H4 (cell line): ENCODE data around the gene ACD. TPM values are rescaled to one million over a fixed set of nuclear protein-coding genes. Genes with fewer than 3 reads are reported as not detected.

ENCODE experiments used
- DNase-seq: peaks from one replicate; pipeline ENCODE4 v3.0.0-alpha.2; 2015; ENCODE audit warnings: low spot score
- total RNA-seq: library from RNA; depleted of rRNA; stranded (reverse); fragments of >200 nt; shearing (Covaris generic); gene quantifications from 2 replicates; pipeline ENCODE4 v1.2.3, GENCODE V29; 2014

Gene ACD
- total RNA-seq, 1 experiment from 2014 or later: 29.1 TPM

DNA sequence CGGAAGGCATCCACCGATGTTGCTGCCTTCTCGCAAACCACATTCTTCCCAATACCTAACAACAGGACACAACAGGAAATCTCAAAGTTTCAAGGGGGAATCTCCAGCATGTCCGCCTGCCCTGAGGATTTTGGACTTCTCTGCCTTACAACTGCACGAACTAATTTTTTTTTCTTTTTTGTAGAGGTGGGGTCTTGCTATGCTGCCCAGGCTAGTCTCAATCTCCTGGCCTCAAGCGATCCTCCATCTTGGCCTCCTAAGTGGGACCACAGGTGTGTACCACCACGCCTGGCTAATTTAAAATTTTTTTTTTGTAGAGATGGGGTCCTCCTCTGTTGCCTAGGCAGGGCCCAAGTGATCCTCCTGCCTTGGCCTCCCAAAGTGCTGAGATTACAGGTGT, 15.9 kb upstream of the ACD start:
- DNase-seq: no peak

DNA sequence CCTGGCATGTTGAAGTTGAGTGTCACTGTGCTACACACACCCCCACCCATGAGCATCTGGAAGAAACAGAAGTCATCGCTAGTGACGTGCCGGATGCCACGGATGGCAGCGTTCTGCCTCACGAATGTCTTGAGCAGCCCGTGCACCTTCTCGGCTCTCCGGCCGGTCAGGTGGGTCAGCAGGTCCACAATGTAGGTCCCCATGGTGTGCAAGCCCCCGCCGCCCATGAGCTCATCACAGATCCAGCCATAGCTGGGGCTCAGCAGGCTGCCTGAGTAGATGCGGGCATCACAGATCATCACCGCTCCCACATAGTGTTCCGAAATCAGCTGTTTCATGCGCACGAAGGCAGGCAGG, 15.5 kb upstream of the ACD start:
- no peak for DNase-seq

DNA sequence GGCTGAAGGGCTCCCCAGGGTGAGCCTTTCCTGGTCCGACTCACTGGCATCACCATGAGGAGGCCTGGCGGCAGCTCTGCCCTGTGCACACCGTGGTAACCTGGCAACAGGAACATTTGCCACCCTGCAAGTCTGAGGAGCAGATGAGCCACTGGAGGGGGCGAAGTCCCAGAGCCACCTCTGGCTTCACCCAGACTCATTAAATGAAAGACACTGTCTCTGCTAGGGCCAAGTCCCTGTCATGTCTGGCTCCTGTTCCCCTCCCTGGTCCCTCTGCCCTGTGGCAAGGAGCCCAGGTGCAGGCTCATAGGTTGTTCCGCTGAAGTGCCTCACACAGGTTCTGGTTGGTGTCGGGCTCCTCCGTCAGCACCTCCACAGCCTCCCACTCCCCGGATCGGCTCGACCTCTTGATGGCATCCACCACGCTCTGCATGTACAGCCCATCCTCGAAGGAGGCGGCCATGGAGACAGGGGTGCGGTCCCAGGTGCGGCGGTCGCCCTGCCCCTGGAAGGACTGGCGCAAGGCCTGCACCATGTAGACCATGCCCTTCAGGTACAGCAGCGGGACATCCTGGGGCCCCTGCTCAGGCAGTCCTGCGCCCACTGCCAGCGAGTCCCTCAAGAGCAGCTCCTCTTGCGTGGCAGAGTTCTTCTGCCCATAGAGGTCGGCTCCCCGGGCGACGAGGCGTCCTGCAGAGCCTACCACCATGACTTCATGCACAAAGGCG, 15.0 kb upstream of the ACD start:
- no peak for DNase-seq

DNA sequence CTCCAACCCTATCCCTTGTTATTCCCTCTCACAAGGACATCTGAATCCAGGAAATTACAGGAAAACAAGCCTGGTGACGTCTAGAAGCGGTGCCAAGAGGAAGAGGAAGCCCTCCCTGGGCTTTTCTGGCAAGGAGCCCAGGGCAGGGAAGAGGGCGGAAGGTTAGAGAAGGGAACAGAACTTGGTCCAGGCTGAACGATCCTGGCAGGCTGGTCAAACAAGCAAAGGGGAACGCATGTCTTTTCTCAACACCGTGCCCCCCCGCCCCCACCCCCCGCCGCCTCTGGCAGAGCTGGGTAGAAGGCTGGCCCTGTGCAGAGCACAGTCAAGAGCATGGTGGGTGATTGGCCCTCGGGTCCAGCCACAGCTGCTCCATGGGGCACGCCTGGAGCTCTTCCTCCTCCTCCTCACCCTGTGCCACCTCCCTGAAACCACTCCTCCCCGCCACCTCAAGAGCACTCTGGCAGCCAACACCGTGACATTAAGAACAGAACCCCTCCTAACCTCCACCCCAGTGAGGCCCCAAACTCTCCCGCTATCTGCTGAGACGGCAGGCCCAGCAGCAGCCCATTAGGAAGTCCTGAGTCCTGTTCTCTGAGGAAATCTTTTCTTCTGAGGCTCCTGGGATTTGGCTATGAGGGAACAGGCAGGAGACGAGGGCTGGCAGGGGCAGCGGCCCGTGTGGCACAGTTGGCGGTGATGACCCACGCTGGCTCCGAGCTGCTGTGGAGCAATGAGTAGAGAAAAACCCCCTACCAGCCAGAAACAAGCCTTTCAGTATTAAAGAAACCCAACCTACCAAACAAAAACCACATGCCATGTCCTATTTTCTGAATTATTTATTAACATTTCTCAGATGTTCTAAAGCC, 13.9 kb upstream of the ACD start:
- no peak for DNase-seq

DNA sequence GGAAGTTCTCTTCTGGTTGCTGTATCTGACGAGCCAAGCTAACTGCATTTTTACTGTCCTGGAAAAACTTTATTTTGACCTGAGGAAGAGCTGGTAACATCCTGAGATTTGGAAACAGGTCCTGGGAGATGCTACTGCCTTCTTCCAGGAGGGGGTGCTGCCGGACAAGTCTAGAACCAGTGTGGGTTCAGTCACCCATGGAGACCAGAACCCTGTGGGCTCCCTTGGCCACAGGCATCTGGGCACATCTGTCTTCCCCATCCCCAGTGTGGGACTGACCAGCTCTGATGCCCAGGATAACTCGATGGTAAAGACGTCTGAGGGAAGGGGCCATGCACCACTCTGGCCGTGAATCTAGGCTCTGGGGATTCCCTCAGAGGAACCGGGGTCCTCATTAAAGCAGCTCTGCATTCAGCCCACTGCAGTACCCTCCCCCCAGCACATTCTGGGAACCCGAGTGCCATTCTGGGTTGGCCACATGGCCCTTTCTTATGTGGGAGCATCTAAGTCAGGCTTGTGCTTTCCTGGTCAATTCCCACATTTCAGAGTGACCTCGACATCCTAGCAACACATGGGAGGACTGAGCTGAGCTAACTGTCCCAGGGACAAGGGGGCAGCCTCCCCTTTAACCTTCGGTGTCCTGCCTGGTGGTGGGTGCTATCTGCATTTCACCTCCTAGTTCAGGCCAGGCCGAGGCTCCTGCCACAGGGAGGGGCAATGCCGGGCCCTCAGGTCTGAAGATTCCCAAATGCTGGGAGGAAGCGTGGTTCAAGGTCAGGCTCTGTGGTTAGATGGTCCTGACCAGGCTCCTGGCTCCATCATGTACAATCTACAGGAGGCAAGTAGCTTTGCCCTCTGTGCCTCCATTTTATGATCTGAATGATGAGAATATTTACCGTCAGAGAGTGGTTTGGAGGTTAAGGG, 12.9 kb upstream of the ACD start:
- peak; percentile 57 for DNase-seq

DNA sequence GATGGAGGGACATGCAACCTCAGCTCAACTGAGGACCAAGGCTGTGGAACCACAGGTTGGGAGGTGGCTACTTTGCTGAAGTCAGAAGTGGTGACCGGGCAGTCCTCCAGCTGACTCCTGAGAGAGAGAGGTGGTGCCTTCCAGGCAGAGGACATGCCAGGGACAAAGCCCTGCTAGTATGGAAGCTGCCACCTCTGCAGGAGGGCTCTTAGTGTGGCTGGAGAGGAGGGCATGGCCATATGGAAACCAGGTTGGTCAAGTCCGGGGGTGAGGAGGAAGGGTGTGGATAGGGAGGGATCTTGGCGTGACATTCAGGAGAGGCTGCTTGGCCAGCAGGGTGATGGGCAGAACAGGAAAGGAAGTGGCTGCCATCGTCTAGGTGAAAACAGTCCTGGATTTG, 12.2 kb upstream of the ACD start:
- DNase-seq: no peak

DNA sequence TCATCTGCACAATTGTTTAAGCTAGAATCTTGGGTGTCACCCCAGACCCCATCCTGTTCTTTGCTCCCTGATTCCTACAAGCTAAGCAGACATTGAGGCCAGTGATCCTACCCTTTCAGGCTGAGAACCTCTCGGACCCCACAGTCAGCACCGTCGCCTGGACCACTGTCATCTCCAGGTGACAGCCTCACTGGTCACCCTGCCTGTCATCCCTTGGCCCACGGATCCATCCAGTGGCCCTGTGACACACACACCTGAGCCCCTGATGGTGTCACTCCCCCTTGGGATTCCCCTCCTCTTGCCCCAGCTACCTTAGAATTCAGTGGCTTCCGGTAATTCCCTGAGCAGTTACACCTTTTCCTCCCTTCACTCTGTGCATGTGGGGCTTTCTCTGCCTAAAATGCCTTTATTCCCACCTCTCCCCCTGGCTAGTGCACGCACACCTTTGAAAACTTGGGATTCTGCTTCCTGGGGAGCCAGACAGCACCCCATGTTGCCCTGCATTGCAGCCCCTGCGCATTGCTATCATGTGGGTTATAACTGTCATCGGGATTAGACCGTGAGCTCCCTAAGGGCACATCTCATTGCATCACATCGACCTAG, 9.5 kb upstream of the ACD start:
- no peak for DNase-seq

DNA sequence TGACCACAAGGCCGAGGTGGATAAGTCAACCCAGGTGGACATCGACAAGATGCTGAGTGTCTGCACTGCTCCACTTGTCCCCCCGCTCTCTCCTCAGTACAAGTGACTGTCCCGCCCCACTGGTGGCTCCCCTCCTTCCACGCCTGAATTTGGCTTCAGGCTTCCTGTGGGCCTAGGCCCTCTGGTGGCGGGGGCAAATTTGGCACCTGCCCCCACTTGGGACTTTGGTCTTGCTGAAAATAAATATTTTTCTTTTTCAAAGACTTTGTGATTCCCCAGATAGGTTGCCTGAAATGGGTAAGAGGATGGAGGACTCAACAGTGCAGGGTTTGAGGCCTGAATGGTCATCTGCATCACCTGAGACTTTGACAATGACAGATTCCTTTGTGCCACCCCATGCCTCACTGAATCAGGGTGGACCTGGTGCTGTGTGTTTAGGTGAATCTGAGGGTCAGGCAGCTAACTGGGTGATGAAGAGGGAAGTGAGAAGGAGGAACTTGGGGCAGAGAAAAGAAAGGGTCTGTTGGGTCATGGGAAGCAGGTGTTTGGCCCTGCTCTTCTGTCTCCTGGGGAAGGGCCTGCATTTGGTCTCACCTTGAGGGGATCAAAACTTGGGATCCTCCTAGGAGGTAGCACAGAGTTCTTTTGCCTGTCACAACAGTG, 8.6 kb upstream of the ACD start:
- no peak for DNase-seq

DNA sequence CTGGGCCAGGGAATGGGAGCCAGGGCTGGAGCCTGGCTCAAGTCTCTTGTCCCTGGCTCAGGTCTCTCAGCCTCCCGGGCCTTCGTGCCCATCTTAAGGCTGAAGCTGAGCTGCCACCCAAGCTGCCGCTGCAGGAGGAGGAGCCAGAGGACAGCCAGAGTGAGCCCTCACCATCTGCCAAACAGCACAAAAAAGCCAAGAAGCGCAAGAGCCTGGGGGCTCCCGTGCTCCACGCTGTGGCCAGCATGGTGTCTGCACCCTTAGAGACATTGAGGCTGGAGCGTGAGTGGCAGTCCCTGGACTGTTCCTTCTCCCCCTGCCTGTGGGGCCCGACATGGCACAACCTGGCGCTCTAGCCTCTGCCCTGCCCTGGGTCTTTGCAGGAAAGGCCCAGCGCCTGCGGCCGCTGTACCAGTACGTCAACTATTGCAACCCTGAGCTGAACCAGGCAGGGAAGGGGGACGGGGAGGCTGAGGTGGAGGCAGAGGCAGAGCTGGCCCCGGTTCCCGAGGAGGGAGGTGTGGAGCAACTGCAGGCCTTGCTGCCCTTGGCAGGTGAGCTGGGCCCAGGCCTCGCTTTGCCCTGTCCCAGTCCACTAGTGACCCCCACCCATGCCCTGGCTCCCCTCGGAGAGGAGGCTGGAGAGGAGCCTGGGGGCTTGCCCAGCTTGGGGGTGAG, 7.9 kb upstream of the ACD start:
- DNase-seq: peak; percentile 90

DNA sequence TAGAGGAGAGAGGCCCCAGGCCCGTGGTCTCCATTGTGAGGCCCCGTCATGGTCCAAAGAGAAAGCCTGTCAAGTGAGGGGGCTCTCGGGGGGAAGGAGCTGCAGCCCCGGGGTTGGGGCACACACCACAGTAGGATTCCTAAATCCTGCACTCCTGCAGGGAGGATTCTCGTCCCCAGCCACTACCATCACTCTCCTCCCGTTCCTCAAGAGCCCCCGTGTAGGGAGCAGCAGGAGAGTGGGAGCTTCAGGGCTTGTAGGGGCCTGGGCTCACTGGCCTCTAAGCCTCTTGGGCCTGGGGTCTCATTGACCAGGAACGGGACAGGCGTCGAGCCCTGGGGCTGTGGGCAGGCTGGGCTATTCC, 7.4 kb upstream of the ACD start:
- no peak for DNase-seq

DNA sequence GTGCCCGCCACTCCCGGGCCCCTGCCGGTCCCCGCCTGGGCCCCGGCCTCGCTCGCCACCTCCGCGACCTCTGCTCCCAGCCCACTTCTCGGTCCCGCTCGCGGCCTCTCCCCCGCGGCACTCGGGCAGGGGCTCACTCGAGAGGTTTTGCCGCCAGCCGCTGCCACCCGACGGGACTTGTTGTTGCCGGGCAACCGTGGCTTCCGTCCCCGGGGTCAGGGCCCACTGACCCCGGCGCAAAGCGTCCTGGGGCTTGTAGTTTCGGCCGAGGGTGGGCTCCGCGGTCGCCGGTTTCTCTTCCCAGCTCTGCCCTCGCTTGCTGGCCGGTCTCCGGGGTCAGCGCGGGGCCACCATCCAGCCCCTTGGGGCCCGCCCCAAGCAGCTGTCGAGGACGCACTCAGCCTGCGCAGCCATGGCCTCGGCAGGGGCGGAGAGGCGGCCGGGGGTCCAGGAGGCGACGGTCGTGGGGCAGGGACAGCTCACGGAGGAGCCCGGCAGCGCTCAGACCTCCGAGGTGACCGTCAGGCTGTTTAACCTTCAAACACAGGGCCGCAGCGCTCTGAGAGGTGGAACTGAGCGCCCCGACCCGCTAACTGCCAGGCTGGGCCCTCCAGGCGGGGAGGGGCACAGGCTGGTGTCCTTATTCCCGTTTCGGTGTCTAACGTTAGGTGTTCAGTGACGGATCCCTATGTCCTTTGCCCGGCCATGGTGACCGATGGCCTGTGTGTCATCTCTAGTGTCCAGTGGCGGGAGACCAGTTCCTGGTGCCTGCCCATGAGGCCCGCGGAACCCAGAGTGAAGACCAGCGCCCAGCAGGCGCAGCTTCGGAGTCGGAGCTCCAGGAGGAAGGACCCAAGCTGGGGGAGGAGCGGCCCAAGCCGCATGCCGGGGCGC, 6.7 kb upstream of the ACD start, which contains the start of the genes C16orf86 and ENKD1:
Gene C16orf86, plus strand, starts transcription at position 256 of the 894 bp plus-strand sequence. Its CDS starts 157 bp downstream, at position 413.
Gene ENKD1, minus strand, starts transcription at position 192 of the 894 bp plus-strand sequence. CDS start 308 bp downstream, outside the sequence.
- DNase-seq: peak; percentile 44

DNA sequence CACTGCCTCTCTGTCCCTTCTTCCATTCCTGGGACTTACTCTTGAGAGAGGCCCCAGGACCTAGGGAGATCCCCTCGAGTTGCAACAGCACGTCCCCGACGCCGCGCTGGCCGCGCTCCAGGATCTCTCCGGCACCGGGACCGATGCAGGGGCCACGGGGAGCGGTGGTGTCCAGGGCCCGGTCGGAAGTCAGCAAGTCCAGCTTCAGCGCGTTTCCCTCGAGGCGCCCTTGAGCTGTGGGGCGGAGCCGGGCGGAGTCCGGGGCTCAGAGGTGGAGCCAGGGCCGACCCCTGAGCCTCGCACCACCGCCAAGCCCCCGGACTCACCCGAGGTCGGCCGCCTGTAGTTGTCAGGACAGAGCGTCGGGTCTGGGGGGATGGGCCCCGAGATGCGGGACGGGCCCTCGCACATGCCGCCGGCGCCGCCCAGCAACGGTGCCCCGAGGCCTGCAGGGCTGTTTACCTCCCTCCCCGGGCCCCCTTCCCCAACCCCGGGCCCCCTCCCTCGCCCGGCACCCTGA, 6.0 kb upstream of the ACD start:
- DNase-seq: no peak

DNA sequence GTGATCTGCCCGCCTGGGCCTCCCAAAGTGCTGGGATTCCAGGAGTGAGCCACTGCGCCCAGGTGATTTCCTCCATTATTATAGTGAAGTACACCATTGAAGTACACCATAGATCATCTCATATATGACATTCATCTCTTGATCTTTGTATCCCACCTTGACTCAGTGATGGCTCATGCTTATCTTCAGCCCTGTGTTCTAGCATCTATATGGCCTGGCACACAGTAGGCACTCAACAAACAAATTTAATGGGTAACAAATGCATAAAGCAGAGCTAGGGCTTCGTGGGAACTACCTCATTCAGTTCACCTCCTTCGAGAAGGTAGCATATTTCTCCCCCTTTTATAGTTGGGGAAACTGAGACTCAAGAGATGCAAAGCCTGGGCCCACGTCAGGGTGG, 5.5 kb upstream of the ACD start:
- DNase-seq: no peak

DNA sequence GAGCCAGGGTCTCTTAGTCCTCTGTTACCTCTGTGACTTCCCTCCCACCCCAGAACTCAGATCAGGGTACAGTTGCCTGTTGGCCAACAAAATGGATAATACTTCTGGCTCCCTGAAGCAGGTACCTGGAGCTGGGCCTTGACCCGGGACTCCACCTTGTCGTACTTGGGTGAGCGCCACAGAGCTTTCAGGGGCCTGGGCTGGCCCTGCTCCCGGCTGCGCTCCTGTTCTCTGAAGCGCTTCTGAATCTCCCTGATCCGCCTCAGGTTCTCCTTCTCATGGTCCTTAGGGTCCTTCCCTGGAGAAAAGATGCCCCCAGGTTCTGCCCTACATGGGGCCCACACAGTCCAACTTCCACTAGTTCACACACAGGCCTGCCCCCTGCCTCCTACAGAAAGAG, 4.8 kb upstream of the ACD start:
- no peak for DNase-seq

DNA sequence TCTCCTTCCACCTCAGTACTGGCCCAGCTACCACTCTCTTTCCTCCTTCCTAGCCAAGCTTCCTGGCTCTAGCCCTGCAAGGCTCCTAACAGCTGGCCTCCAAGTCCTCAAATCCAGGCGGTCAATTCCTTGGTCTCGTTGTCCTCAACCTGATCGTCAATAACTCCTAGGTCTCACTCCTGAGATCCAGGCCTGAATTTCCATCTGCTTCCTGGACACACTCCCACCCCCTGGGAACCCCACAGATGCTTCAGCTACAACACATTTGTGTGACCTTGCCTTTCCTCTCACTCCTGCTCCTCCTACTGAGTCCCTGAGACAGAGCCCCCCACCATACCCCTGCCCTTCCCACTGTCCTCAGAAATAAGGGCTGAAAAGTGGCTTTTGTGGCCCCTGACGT, 4.2 kb upstream of the ACD start:
- DNase-seq: no peak

DNA sequence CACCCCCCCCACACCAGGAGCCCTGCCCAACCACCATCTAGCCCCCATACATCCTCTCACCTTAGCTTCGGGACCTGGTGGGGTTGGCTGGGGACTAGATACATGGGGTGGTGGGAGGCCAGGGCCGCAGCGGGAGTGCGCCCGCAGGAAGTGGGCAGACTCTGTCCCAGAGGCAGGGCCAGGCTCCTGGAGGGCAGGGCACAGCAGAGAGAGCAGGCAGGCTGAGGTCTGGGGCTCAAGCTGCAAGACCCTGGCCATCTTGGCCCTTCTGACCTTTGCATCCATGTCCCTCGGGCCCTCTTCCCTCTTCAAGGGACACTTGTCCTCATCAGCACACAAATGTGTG, 3.8 kb upstream of the ACD start:
- DNase-seq: no peak

DNA sequence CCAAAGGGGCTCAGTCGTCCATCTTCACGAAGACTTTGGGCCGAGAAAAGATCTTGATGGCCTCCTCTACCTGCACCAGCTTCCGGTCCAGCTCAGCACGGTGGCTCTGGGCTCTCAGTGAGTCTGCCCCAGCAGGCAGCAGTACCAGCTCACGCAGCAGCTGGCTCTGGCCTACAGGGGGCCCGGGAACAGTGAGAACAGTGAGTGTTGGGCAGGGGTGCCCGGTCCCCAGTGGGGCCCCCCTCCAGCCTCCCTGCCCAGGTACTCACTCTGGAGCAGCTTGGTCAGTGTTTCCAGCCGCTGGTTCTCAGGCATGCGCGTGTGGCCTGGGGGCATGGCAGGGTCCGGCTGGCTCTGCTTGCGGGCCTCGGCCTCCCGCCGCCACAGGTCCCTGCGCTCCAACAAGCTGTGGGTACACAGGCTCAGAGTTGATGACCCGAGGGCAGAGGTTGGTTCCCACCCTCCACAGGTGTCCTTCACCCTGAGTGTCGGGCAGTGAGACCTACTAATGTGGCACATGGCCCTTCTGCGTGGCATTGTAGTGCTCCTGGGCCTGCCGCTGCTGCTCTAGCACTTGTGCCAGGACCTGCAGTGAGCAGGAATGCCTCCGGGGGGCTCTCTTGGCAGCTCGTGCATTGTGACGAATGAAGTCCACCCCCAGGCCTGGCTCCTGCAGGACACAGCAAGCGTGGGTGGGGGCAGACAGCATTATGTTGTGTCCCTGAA, 3.3 kb upstream of the ACD start:
- DNase-seq: no peak

DNA sequence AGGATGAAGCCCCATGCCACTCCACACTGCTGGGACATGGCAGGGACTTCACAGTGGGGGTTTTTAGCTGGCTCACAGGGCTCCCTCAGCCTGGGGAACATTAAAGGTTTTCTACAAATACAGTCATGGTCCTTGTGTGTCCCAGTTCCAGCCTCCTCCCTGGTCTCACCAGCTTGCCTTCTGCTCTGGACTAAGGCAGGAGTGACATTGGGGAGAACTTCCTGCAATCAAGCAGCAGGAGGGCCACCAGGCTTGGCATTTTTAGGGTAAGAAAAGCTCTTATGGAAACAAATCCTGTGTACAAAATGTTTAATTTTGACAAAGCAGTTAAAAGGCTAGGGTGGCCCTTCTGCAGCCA, 2.6 kb upstream of the ACD start:
- DNase-seq: no peak
